Raji (cell line): ENCODE results near the gene CGRRF1.

Source experiments
- POLR2A ChIP-seq: IDR thresholded peaks from 2 replicates; pipeline ENCODE4 v1.6.1; 2011; ENCODE audit warnings: low read depth, low read length, control low read depth; ENCODE audit not compliant: insufficient read depth

The CGRRF1 gene

DNA sequence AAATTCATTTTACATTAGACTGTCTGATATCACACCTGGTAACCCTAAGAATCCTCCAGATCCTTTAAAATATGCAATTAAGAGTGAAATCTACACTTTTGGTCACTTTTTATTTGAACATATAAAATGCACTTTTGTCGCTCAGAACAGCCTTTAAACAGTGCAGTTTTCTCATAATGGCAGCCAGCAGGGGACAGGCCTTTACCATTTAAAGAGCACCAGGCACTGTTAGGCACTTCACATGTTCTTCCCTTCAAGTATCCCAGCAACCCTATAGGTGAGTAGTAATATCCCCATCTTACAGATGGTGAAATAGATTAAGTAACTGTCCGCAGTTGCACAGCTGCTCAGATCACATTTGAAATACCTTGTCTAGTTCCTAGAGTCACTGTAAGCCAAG lies 45.9 kb downstream of the CGRRF1 start:
- TF ChIP-seq POLR2A, result no peak

DNA sequence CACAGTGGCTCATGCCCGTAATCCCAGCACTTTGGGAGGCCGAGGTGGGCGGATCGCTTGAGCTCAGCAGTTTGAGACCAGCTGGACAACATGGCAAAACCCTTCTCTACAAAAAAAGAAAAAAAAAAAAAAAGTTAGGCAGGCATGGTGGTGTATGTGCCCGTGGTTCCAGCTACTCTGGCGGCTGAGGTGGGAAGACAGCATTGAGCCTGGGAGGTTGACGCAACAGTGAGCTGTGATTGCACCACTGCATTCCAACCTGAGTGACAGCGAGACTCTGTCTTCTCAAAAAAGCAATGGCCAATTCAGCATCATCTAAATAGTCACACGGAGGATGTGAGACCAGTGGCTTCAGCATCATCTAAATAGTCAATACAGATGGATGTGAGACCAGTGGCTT lies 46.8 kb downstream of the CGRRF1 start:
- TF ChIP-seq POLR2A, result no peak

DNA sequence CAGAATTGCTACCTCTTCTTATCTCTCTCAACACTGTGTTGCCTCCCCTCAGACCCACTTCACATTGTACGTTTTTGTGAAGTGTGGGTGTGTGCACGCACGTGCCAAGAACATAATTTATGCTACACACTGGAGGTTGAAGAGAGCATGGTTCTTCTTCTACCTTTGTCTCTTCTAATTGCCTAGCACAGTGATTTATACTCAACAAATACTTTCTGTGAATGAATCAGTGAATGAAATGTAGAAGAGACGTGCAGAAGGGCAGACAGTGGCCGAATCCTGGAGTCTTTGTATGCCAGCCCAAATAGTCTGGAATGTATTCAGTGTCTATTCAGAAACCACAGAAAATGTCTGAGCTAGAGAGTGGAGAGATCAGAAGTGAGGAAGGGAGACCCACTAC lies 52.6 kb downstream of the CGRRF1 start:
- no peak for TF ChIP-seq POLR2A

DNA sequence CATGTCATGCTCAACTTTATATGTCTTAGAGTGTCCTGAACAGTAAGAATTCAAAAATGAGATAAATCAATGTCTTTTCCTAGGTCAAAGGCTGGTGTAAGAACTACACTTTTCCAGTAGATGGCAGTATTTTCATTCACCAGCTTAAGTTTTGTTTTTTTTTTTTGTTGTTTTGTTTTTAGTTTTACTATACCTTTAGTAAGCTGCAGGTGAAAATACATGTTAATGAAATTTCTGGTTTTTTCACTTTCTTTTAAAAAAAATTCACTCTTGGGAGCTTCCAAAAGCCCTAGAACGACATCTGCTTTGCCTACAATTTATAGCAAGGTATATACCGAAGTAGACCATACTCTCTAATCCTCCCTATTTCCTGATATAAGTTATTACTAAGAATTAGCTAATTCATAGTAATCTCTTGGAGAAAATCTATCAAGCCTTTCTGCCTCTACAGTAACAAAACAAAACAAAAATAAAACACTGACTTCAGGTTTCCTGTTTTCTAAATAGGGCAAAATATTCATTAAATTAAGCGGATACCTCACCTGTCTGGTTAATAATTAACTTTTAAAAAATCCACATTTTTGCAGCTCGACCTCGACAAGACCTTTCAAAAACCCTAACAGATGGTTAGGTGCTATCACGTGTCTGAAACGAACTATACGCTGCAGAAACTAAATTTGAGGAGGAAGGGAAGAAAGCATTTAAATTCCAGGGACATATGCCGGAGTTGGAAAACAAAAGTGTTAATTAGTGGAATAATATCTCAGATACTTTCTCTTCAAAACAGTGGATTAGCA lies 54.6 kb downstream of the CGRRF1 start:
- TF ChIP-seq POLR2A, result no peak

DNA sequence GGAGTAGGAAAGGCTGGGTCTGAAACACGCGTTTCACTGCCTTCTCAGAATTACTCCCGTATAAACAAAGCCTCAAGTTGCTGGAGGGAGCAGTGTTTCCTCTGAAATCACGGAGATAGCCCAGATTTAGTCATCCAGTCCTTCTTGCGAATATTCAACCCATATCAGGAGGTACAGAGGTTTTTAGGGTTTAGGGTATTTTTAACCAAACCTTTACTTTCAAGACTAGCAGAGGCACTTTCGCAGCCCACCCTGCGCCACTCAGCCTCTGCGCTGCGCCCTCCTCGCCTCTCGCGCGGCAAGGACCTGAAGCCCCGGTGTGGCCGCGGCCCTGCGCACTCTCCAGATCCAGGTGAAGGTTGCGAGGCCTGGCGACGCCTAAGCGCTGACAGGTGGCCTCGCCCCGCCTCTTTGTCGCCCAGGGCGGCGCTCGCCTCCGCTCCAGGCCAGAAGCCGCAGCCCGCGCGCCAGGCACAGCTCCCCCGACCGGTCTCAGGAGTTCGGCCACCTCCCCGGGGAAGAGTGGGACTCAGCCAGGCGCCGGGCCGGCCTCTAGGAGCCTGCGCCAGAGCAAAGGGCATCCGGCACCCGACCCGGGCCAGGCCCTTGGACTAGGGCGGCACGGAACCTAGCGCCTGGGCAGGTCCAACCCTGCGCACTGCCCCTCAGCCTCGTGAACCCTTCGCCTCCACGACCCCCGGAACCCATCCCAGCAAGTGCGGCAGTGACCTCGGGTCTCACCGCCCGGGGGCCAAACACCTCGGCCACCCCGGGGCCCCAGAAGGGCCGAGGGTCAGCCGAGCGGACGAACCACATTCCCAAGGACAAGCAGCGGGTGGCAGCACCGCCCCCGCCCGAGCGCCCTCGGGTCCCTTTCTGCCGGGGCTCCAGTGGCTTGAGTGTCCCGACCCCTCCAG lies 55.4 kb downstream of the CGRRF1 start:
- TF ChIP-seq POLR2A, result no peak

DNA sequence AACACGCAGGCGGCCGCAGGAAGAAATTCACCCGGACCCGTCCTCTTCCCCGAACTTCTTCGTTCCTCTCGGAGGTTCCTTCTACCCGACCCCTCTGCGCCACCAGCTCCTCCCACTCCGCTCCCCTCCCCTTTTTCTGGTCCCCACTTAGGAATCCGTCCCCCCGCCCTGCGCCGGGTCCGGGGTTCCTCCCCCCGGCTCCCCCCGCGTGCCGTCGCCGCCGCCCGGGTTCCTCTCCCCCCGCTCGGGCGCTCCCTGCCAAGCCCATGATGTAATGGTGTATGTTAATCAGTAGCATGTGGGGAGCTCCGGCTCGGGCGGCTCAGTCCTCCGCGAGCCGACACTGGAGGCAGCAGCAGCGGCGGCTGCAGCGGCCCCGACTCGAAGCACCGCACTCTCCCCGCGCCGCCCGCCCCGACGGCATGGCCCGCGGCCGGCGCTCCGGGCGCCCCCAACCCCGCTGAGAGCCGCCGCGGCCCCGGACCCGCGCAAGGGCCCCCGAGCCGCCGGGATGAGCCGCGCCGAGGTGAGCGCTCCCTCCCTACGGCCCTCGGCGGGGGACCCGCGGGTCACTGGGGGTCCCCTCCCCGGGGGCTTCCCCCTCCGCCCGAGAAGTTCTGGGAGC lies 56.2 kb downstream of the CGRRF1 start:
- no peak for TF ChIP-seq POLR2A

DNA sequence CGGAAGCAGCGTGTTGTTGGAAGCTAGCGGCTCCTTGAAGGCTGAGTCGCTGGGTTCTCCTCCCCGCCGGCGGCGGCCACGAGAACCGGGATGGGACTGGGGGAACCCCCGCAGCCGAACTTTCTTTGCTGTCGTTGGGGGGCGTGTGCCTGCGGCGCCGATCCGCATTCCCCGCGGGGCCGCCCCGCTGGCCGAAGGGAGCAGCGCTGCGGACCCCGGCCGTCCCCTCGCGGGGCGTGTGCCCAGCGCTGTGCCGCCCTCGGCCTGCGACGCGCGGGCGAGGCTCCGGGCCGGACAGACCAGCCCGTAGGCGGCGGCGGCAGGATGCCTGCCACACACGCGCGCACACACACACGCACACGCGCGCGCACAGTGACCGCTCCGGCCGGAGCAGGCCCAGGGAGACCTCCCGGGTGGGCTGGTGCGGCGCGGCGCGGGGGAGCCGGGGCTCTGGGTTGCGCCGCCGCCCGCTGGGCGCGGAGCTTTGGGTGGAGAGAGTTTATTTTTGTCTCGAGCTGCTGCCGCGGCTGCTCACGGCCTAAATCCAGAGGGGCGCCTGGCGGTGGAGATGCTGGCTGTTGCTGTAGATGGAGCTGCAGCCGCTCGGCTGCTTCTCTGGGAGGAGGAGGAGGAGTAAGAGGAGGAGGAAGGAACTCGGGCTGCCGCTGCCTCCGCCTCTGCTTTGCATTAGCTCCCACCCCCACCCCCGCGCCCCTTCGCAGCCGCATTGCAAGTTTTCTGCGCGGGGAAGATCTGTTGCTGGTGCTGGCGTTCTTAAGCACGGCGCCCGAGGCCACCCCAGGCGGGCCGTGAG lies 56.9 kb downstream of the CGRRF1 start, which contains the start of gene SAMD4A:
TSS of gene SAMD4A (plus strand) at position 719 of the 814 bp plus-strand sequence. CDS start 789 bp downstream, outside the sequence.
- peak; percentile 61 for TF ChIP-seq POLR2A

DNA sequence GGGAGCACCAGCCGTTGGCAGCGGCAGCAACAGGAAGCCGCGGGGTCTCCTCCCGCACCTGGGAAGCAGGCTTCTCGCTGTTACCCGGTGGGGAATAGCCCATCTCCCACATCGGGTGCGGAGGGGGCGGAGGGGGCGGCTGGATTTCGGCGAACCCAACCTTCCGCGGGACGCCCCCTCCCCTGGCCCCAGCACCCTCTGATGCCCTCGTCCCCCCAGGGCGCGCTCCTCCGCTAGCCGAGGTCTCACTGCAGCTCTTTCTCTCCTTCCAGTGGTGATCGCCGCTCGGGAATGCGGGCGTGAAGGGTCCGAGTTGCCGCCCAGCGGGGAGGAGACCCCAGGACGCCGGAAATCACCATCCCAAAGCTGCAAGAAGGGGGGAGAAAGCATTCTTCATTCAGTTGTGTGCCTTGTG lies 57.5 kb downstream of the CGRRF1 start:
- TF ChIP-seq POLR2A, result no peak

DNA sequence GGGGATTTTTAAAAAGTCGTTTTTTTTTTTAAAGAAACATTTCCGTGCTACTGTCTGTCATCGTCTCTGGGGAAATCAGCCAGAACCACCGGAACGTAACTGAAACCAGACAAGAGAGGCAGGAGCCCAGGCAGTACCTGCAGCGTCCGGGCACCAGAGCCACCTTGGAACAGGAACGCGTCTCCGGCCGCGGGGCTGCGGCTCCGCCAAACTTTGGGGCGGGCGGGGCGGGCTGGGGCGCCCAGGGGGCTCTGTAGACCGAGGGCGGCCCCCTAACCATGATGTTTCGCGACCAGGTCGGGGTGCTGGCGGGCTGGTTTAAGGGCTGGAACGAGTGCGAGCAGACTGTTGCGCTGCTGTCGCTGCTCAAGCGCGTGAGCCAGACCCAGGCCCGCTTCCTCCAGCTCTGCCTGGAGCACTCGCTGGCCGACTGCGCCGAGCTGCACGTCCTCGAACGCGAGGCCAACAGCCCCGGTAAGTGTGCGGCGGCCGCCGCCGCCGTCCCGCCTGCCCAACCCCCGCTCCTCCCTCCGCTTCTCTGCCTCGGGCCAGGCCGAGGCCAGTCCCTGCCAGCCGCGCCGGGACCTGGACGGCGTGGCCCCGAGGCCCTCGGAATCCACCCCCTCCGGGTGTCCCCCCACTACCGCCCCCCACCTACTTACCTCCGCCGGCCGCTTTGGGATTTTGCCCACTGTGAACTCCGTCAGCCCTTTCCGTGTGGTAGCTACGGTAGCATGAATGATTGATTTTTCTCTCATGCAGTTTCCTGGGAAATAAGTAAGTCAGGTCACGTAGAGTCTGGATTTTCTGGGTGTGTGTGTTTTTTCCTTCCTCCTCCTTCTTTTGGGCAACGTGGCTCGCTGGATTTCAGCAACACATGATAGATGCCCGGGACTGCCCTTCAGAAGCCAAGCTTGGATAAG lies 58.2 kb downstream of the CGRRF1 start:
- TF ChIP-seq POLR2A, result no peak

DNA sequence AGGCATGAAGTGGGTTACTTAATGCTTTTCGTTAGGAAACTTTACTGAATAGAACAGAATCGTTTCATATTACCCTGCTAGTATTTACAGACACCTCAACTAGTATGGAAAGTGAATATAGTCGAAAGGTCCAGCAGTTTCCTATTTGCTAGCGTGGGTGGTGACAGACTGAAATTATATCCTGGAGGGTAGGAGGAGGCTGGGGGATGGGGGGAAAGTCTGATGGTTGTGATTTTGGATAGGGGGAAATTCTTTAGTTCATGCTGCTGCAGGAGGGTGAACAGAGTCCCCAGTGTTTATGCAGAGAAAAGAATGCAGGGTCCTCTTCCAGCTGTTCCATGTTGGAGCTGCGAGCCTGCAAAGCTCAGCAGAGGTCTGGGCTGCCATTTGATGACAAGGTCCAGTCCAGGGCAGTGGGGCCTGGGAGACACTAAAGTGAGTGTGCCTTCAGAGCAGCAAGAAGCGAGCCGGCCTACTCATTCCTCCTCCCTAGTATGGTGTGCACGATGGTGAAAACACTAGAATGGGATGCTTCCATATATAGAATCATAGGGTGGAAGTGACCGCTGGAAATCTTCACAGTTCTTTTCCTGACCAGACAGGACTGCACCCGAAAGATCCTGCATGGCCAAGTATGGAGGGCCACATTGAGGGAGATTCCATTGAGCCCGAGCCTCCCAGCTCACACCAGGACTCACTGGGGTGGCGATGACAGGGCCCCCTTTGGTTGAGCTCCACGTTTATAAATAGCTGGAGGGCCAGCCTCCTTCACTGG lies 59.3 kb downstream of the CGRRF1 start:
- TF ChIP-seq POLR2A, result no peak

DNA sequence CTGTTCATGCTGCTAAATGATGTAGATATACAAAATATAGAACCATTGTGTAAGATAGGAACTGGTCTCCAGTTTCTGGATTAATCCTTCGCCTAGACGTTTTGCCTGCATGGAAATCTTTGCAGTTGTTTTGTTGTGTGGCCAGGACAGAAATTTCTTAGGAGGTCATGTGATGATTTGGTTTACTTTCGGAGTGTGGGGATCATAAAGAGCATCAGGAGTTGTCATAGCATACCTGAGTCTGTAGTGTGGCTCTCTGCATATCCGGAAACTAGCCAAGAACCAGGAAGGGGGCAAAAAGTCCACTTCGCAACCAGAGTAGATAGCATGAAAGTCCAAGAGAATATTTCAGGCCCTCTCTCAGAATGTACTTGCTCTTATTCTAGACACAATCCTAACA lies 60.3 kb downstream of the CGRRF1 start:
- TF ChIP-seq POLR2A, result no peak

DNA sequence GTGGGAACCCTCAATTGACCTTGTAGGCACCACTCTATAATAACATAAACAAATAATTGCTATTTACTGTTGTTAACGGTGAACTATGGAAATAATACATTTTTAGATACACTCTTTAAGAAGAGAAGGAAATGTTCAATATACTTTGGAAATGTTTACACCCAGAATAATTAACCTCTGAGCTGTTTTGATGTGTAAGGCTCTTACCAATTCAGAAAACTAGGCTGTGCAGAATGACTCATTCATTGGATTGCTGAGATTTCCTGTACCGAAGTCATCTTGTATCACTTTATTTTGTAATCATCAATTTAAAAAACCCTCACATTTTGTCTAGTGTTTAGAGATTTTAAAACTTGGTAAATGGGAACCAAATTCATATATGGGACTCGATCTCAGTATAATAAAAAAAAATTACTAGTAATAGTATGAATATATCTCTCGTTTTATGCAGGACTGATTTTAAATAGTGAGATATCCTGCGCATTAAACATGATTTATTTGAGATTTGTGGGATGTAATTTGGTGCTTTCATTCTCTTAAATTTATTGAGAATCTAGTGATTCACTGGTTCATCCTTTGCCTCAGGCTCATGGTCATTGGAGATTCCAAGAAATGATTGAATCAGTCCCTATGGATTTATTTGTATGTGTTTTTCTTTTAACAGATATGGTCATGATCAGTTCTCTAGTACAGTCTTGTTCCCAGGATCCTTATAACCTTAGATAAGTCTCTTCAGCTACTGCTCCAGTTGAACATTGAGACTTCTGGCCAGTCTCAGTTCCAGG lies 61.1 kb downstream of the CGRRF1 start:
- no peak for TF ChIP-seq POLR2A
